Astrocyte (in vitro differentiated cells and primary cell): ENCODE data around the gene GDPD5. TPM values are rescaled to one million over a fixed set of nuclear protein-coding genes. Genes with fewer than 3 reads are reported as not detected.

Source experiments
- DNase-seq: peaks from one replicate; pipeline ENCODE4 v3.0.0-alpha.2; 2010; ENCODE audit warnings: low read depth
- FAIRE-seq: peaks from 2 replicates; lab custom pipeline; 2011; peaks lifted over from hg19 to GRCh38; lab: Jason Lieb, UNC
- H2AFZ ChIP-seq: 2 replicates; pipeline ENCODE4 v1.6.0; 2012; ENCODE audit warnings: low read depth, low read length, inconsistent platforms
- H3K27ac ChIP-seq: 2 replicates; pipeline ENCODE4 v1.5.1; 2011; ENCODE audit warnings: low read depth, low read length, inconsistent platforms
- H3K27me3 ChIP-seq: 2 replicates; pipeline ENCODE4 v1.6.0; 2011; ENCODE audit warnings: low read length, inconsistent platforms; ENCODE audit not compliant: insufficient read depth
- H3K36me3 ChIP-seq: 2 replicates; pipeline ENCODE4 v1.5.1; 2011; ENCODE audit warnings: low read length, inconsistent platforms; ENCODE audit not compliant: insufficient read depth
- H3K4me1 ChIP-seq: 2 replicates; pipeline ENCODE4 v1.5.1; 2011; ENCODE audit warnings: low read length, inconsistent platforms; ENCODE audit not compliant: insufficient read depth
- H3K4me2 ChIP-seq: 2 replicates; pipeline ENCODE4 v1.6.0; 2012; ENCODE audit warnings: low read length, inconsistent platforms
- H3K4me3 ChIP-seq: 2 replicates; pipeline ENCODE4 v1.5.1; 2011; ENCODE audit warnings: low read depth, mild to moderate bottlenecking, low read length, inconsistent platforms; ENCODE audit not compliant: insufficient read depth
- H3K79me2 ChIP-seq: 2 replicates; pipeline ENCODE4 v1.6.0; 2012; ENCODE audit warnings: mild to moderate bottlenecking, low read length, inconsistent platforms; ENCODE audit not compliant: insufficient read depth
- H3K9ac ChIP-seq: 2 replicates; pipeline ENCODE4 v1.6.0; 2012; ENCODE audit warnings: mild to moderate bottlenecking, low read length, inconsistent platforms
- H3K9me3 ChIP-seq: 2 replicates; pipeline ENCODE4 v1.5.1; 2012; ENCODE audit warnings: low read depth, mild to moderate bottlenecking, low read length, inconsistent platforms; ENCODE audit not compliant: insufficient read depth
- H4K20me1 ChIP-seq: 2 replicates; pipeline ENCODE4 v1.6.0; 2012; ENCODE audit warnings: low read length, inconsistent platforms; ENCODE audit not compliant: insufficient read depth
- H3K27ac Mint-ChIP-seq: one replicate; pipeline ENCODE4 v1.8.0; 2021; ENCODE audit warnings: mild to moderate bottlenecking, mixed read lengths; ENCODE audit not compliant: unreplicated experiment
- H3K27me3 Mint-ChIP-seq: one replicate; pipeline ENCODE4 v1.8.0; 2021; ENCODE audit warnings: low read depth, mixed read lengths; ENCODE audit not compliant: unreplicated experiment
- H3K36me3 Mint-ChIP-seq: one replicate; pipeline ENCODE4 v1.8.0; 2021; ENCODE audit warnings: low read depth, mixed read lengths; ENCODE audit not compliant: unreplicated experiment
- H3K4me1 Mint-ChIP-seq: one replicate; pipeline ENCODE4 v1.8.0; 2021; ENCODE audit warnings: low read depth, mixed read lengths; ENCODE audit not compliant: unreplicated experiment
- H3K4me3 Mint-ChIP-seq: one replicate; pipeline ENCODE4 v1.8.0; 2021; ENCODE audit warnings: mild to moderate bottlenecking, moderate library complexity, mixed read lengths; ENCODE audit not compliant: unreplicated experiment
- H3K9me3 Mint-ChIP-seq: one replicate; pipeline ENCODE4 v1.8.0; 2021; ENCODE audit warnings: mild to moderate bottlenecking, mixed read lengths; ENCODE audit not compliant: unreplicated experiment
- EZH2 ChIP-seq: IDR thresholded peaks from 2 replicates; pipeline ENCODE4 v1.6.1; 2012; ENCODE audit warnings: mild to moderate bottlenecking, low read length, inconsistent platforms; ENCODE audit not compliant: insufficient read depth
- total RNA-seq: library from RNA; stranded (reverse); gene quantifications from 2 replicates; pipeline ENCODE4 v1.2.1, GENCODE V29; 2021
- TF ChIP-seq, protein P1 (sequence below): IDR thresholded peaks from 2 replicates; pipeline ENCODE4 v1.5.1; 2011; ENCODE audit warnings: low read depth, mild to moderate bottlenecking, inconsistent platforms, low read length, moderate library complexity; ENCODE audit not compliant: insufficient read depth

The GDPD5 gene
- total RNA-seq, 1 donor from 2014 or later, result 9.4 TPM

DNA sequence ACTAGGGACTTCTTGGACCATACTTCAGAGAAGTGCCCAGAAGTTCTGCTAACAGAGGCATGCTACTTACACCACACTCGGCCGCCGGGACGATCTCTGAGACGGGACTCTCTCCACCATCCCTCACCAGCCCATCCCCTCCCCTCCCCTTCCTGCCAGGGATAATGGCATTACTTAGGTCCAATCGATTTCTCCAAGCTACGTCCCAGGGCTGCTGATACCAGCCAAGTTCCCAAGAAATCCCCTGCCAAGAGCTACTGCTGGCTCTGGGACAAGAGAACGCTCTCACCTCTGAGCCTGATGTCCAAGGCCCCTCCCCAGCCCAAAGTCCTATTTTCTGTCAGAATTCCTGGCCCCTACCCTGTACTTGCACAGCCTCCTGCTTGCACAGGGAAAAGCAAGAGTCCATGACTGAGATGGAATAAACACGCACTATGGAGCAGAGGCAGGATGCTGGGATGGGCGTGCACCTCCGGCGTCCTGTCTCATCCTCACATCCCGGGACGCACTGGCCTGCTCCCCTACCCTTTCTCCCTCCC, 42.7 kb downstream of the GDPD5 start:
- Mint-ChIP-seq H3K9me3 (peaks cover 1% of the 10 kb centered on the region), H3K4me3 (no peak overlapping the region), H3K36me3 (no peaks in the 10 kb centered on the region), H3K27ac (no peak overlapping the region), H3K27me3 (peaks cover 31% of the 10 kb centered on the region), H3K4me1 (no peaks in the 10 kb centered on the region)
- Histone ChIP-seq H3K79me2 (no peaks in the 10 kb centered on the region), H3K9ac (no peak overlapping the region), H2AFZ (no peak overlapping the region), H3K9me3 (no peaks in the 10 kb centered on the region), H4K20me1 (peaks cover 4% of the 10 kb centered on the region), H3K4me1 (no peaks in the 10 kb centered on the region), H3K27me3 (no peaks in the 10 kb centered on the region), H3K4me3 (no peak overlapping the region), H3K27ac (no peak overlapping the region), H3K36me3 (no peaks in the 10 kb centered on the region), H3K4me2 (no peak overlapping the region)
- DNase-seq (no peak), FAIRE-seq (no peak)
- no peak for TF ChIP-seq EZH2
- TF ChIP-seq, protein P1, sequence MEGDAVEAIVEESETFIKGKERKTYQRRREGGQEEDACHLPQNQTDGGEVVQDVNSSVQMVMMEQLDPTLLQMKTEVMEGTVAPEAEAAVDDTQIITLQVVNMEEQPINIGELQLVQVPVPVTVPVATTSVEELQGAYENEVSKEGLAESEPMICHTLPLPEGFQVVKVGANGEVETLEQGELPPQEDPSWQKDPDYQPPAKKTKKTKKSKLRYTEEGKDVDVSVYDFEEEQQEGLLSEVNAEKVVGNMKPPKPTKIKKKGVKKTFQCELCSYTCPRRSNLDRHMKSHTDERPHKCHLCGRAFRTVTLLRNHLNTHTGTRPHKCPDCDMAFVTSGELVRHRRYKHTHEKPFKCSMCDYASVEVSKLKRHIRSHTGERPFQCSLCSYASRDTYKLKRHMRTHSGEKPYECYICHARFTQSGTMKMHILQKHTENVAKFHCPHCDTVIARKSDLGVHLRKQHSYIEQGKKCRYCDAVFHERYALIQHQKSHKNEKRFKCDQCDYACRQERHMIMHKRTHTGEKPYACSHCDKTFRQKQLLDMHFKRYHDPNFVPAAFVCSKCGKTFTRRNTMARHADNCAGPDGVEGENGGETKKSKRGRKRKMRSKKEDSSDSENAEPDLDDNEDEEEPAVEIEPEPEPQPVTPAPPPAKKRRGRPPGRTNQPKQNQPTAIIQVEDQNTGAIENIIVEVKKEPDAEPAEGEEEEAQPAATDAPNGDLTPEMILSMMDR, result no peak

DNA sequence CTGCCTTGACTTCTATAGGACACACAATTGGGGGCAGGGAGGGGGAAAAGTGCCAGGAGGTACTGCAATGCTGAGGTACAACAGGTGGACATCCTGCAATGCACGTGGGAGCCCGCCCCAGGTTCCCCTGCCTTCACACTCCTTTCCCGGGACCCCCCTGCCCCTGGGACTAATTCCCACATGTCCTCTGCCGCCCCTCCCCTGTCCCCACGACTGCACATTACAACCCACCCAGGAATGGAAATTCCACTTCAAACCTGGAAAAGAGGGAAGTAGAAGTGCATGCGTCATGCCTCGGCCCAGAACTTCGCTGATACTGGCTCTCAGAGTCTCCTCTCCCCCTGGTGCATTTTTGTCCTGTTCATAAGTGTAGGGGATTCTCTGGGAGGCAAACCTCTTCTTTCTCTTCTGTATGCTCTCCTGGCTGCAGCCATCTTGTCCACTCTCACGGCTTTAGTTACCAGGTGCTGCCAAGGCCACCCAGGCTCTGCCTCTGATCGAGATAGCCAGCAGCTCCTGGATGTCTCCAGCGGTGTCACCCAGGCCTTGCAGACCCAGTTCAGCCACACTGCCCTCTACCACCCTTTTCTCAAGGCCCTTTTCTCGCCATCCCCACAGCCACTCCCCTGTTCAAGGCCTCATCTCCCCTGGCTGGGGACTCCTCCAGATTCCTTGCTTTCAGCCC, 43.7 kb downstream of the GDPD5 start:
- Histone ChIP-seq H3K9ac (no peak overlapping the region), H3K27me3 (no peaks in the 10 kb centered on the region), H3K9me3 (no peaks in the 10 kb centered on the region), H3K36me3 (no peaks in the 10 kb centered on the region), H3K4me1 (no peaks in the 10 kb centered on the region), H2AFZ (no peak overlapping the region), H4K20me1 (peaks cover 4% of the 10 kb centered on the region), H3K79me2 (no peaks in the 10 kb centered on the region), H3K27ac (no peak overlapping the region), H3K4me3 (no peak overlapping the region), H3K4me2 (no peak overlapping the region)
- Mint-ChIP-seq H3K36me3 (no peaks in the 10 kb centered on the region), H3K27ac (no peak overlapping the region), H3K4me1 (no peaks in the 10 kb centered on the region), H3K27me3 (peaks cover 24% of the 10 kb centered on the region), H3K9me3 (peaks cover 1% of the 10 kb centered on the region), H3K4me3 (no peak overlapping the region)
- FAIRE-seq (no peak), DNase-seq (no peak)
- TF ChIP-seq, protein P1, result no peak
- TF ChIP-seq EZH2, result no peak
